GM18909 (cell line): ENCODE data around the gene PMP22.
"Not testable (repeated sequence)": the region's sequence is repeated elsewhere in the genome, so short reads cannot be mapped to it uniquely, and the experiment has no call there.

ENCODE experiments used
- ATAC-seq: cut with Tn5 transposase; IDR thresholded peaks from one replicate; pipeline ENCODE4 v1.9.1; 2021; ENCODE audit warnings: mild to moderate bottlenecking; ENCODE audit not compliant: unreplicated experiment, poor library complexity

Gene PMP22

GRCh38 chr17:15221827-15222226 is 43.3 kb downstream of the PMP22 start:
- not testable (repeated sequence) for ATAC-seq

GRCh38 chr17:15220785-15221184 is 44.3 kb downstream of the PMP22 start:
- no peak for ATAC-seq

- no peak for ATAC-seq
Measured at GRCh38 chr17:15216481-15216880, 48.6 kb downstream of the PMP22 start.

- ATAC-seq: no peak
Measured at GRCh38 chr17:15213381-15214087, 51.6 kb downstream of the PMP22 start.

- ATAC-seq: no peak
Measured at GRCh38 chr17:15210247-15210646, 54.9 kb downstream of the PMP22 start.

- not testable (repeated sequence) for ATAC-seq
Measured at GRCh38 chr17:15203062-15203461, 62.1 kb downstream of the PMP22 start.

GRCh38 chr17:15200574-15200973 is 64.6 kb downstream of the PMP22 start:
- ATAC-seq: not testable (repeated sequence)

GRCh38 chr17:15197229-15197628 is 67.9 kb downstream of the PMP22 start:
- no peak for ATAC-seq

GRCh38 chr17:15194859-15195277 is 70.3 kb downstream of the PMP22 start:
- no peak for ATAC-seq

GRCh38 chr17:15185625-15185991 is 79.5 kb downstream of the PMP22 start:
- ATAC-seq: no peak

GRCh38 chr17:15184872-15185624 is 80.1 kb downstream of the PMP22 start:
- no peak for ATAC-seq

- ATAC-seq: no peak
Measured at GRCh38 chr17:15181816-15182215, 83.3 kb downstream of the PMP22 start.

GRCh38 chr17:15181333-15181732 is 83.8 kb downstream of the PMP22 start:
- no peak for ATAC-seq

GRCh38 chr17:15180121-15180561 is 85.0 kb downstream of the PMP22 start:
- ATAC-seq: no peak
